Measurements from ENCODE around the gene ATP8A1. TPM values are rescaled to one million over a fixed set of nuclear protein-coding genes. Genes with fewer than 3 reads are reported as not detected.
A peak's percentile ranks its signal among the peaks of the same experiment; 100 is the strongest.
"Not testable (repeated sequence)": the region's sequence is repeated elsewhere in the genome, so short reads cannot be mapped to it uniquely, and the experiment has no call there.

The ATP8A1 gene
- 10 to 100 TPM; 23.8 to 74.2 (median 31.1) TPM for total RNA-seq

GRCh38 chr4:42656944-42657792 lies at the start of gene ATP8A1:
Gene ATP8A1 (minus strand): TSS chr4:42657105. CDS start chr4:42656873, 232 bp downstream.
- intact Hi-C loops (cut with DNase I; ENCODE audit: low total_unique reads): loop anchor here (1.0 to 2.0 kb wide), 3 partner anchors 24 to 87 kb away; no protein-coding TSS in a partner anchor
- Histone ChIP-seq H3K36me3 (no peaks in the 10 kb centered on the region), H3K4me1 (peaks cover 44 to 54% of the 10 kb centered on the region in 2 donors), H3K4me3 (peak within 1 kb of the TSS; percentile 90 to 94 (median 92)), H3K27me3 (no peaks in the 10 kb centered on the region), H3K9me3 (no peaks in the 10 kb centered on the region), H3K27ac (peak within 1 kb of the TSS; percentile 84 to 94 (median 89))
- peak; percentile 81 to 84 for ATAC-seq
- DNase-seq: peak; percentile 88 to 90
- in situ Hi-C loops (cut with MboI; ENCODE audit: low sequenced_read_pairs in 4 of 4): loop anchor here in 2 of 4 donors (10.0 to 25.0 kb wide), 2 partner anchors 52 to 95 kb away; no protein-coding TSS in a partner anchor
- TF ChIP-seq CTCF (IDR thresholded peaks at IDR 0.05 in 4 of 5, conservative IDR thresholded peaks at IDR 0.05 in 1 of 5) (peak; percentile 22 to 38 (median 28)), POLR2A (IDR thresholded peaks at IDR 0.05) (peak; percentile 87 to 93)

- ATAC-seq (no peak), DNase-seq (no peak)
- Histone ChIP-seq H3K27ac (no peak overlapping the region), H3K4me1 (no peaks in the 10 kb centered on the region), H3K27me3 (no peaks in the 10 kb centered on the region), H3K9me3 (no peaks in the 10 kb centered on the region), H3K4me3 (no peak overlapping the region), H3K36me3 (no peaks in the 10 kb centered on the region)
- in situ Hi-C loops (cut with MboI; ENCODE audit: low sequenced_read_pairs in 4 of 4) (no loop called here), intact Hi-C loops (cut with DNase I; ENCODE audit: low total_unique reads) (no loop called here)
- no peak for TF ChIP-seq CTCF (IDR thresholded peaks at IDR 0.05 in 4 of 5, conservative IDR thresholded peaks at IDR 0.05 in 1 of 5)
- no peak for TF ChIP-seq POLR2A (IDR thresholded peaks at IDR 0.05)
Measured at GRCh38 chr4:42706086-42706485, 49.2 kb upstream of the ATP8A1 start.

- in situ Hi-C loops (cut with MboI; ENCODE audit: low sequenced_read_pairs in 4 of 4): no loop called here
- no peak for ATAC-seq
Measured at GRCh38 chr4:42703813-42704212, 46.9 kb upstream of the ATP8A1 start.

GRCh38 chr4:42702895-42703294 lies 46.0 kb upstream of the ATP8A1 start:
- H3K27me3 ChIP-seq: no peaks in the 10 kb centered on the region
- no peaks in the 10 kb centered on the region for H3K36me3 ChIP-seq
- DNase-seq (no peak), ATAC-seq (no peak)
- H3K4me1 ChIP-seq: no peaks in the 10 kb centered on the region
- H3K4me3 ChIP-seq: no peak overlapping the region
- no peaks in the 10 kb centered on the region for H3K9me3 ChIP-seq
- TF ChIP-seq CTCF (IDR thresholded peaks at IDR 0.05 in 4 of 5, conservative IDR thresholded peaks at IDR 0.05 in 1 of 5) (no peak), POLR2A (IDR thresholded peaks at IDR 0.05) (no peak)
- intact Hi-C loops (cut with DNase I; ENCODE audit: low total_unique reads) (no loop called here), in situ Hi-C loops (cut with MboI; ENCODE audit: low sequenced_read_pairs in 4 of 4) (no loop called here)
- no peak overlapping the region for H3K27ac ChIP-seq

More at GRCh38 chr4:42703813-42704212, 46.9 kb upstream of the ATP8A1 start:
- no peak for DNase-seq
- Histone ChIP-seq H3K27me3 (no peaks in the 10 kb centered on the region), H3K4me3 (no peak overlapping the region), H3K4me1 (no peaks in the 10 kb centered on the region), H3K36me3 (no peaks in the 10 kb centered on the region), H3K27ac (no peak overlapping the region), H3K9me3 (no peaks in the 10 kb centered on the region)
- intact Hi-C loops (cut with DNase I; ENCODE audit: low total_unique reads): no loop called here
- no peak for TF ChIP-seq POLR2A (IDR thresholded peaks at IDR 0.05)
- TF ChIP-seq CTCF (IDR thresholded peaks at IDR 0.05 in 4 of 5, conservative IDR thresholded peaks at IDR 0.05 in 1 of 5): no peak

GRCh38 chr4:42701780-42702179 lies 44.9 kb upstream of the ATP8A1 start:
- H3K4me3 ChIP-seq; intact Hi-C loops (cut with DNase I; ENCODE audit: low total_unique reads); H3K27me3 ChIP-seq; H3K4me1 ChIP-seq; H3K9me3 ChIP-seq; H3K36me3 ChIP-seq; ATAC-seq; DNase-seq; H3K27ac ChIP-seq; in situ Hi-C loops (cut with MboI; ENCODE audit: low sequenced_read_pairs in 4 of 4): not testable (repeated sequence)

Measured in gastrocnemius medialis (tissue), 4 donors.